GM12878 (cell line): ENCODE measurements around the gene TXLNB. TPM values are rescaled to one million over a fixed set of nuclear protein-coding genes. Genes with fewer than 3 reads are reported as not detected.

Experiments
- ATAC-seq: fragments of 200-7000 bp; cut with Tn5 transposase; 3 replicates; pipeline ENCODE4 v1.9.1; 2020; ENCODE audit warnings: mild to moderate bottlenecking, moderate library complexity
- BruUV-seq: library from RNA; stranded (reverse); fragments of 400-500 nt; replicated peaks from 2 replicates; lab custom pipeline; 2021; lab: Mats Ljungman, UMichigan
- CTCF ChIA-PET: fragments of 300-600 bp; sonication (Branson Sonifier 250); formaldehyde crosslinking; extraction: SDS; loops from one replicate; lab custom pipeline; 2021; ENCODE audit warnings: inconsistent platforms; lab: Yijun Ruan, JAX
- POLR2A ChIA-PET: fragments of 350-600 bp; formaldehyde crosslinking; extraction: SDS; loops from one replicate; lab custom pipeline; 2021; ENCODE audit warnings: inconsistent platforms; lab: Charles Lee
- RAD21 ChIA-PET: fragments of 300-600 bp; sonication (Branson Sonifier 250); formaldehyde crosslinking; loops from one replicate; lab custom pipeline; 2023; ENCODE audit warnings: antibody characterized with exemption; ENCODE audit not compliant: unreplicated experiment; lab: Charles Lee
- SMC1A ChIA-PET: fragments of 300-600 bp; sonication (Branson Sonifier 250); formaldehyde crosslinking; loops from one replicate; lab custom pipeline; 2023; ENCODE audit not compliant: unreplicated experiment, uncharacterized antibody; lab: Charles Lee
- DNase-seq: peaks from one replicate; pipeline ENCODE4 v3.0.0-alpha.2; 2011; ENCODE audit warnings: low read depth, low spot score
- FAIRE-seq: peaks from 3 replicates; lab custom pipeline; 2011; peaks lifted over from hg19 to GRCh38; lab: Jason Lieb, UNC
- H2AFZ ChIP-seq: 2 replicates; pipeline ENCODE4 v1.6.0; 2011; ENCODE audit warnings: low read depth, low read length, control low read depth; ENCODE audit not compliant: control insufficient read depth
- H3K27ac ChIP-seq: 2 replicates; pipeline ENCODE4 v1.5.1; 2011; ENCODE audit warnings: control low read depth; ENCODE audit not compliant: control insufficient read depth, insufficient read depth
- H3K27me3 ChIP-seq, 2 experiments: replicated peaks in 1 of 2; 2 replicates each; pipeline versions ENCODE4 v1.6.0 to v1.6.1; 2011; ENCODE audit warnings: low read length in 1 of 2; ENCODE audit not compliant: control insufficient read depth in 2 of 2, insufficient read depth in 2 of 2
- H3K36me3 ChIP-seq, 2 experiments: 2 replicates each; pipeline ENCODE4 v1.5.1; 2011; ENCODE audit warnings: low read length in 1 of 2; ENCODE audit not compliant: control insufficient read depth in 2 of 2, insufficient read depth in 2 of 2
- H3K4me1 ChIP-seq: 2 replicates; pipeline ENCODE4 v1.6.1; 2011; ENCODE audit warnings: mild to moderate bottlenecking, low read length, moderate library complexity, mixed read lengths; ENCODE audit not compliant: control insufficient read depth, insufficient read depth
- H3K4me2 ChIP-seq: 2 replicates; pipeline ENCODE4 v1.6.0; 2011; ENCODE audit warnings: control low read depth; ENCODE audit not compliant: control insufficient read depth, insufficient read depth
- H3K4me3 ChIP-seq: fragments of 200-600 bp; sonication (generic); 2 replicates; pipeline ENCODE4 v1.5.1; 2016
- H3K79me2 ChIP-seq: 2 replicates; pipeline ENCODE4 v1.6.0; 2011; ENCODE audit warnings: low read length; ENCODE audit not compliant: control insufficient read depth, insufficient read depth
- H3K9ac ChIP-seq: 2 replicates; pipeline ENCODE4 v1.8.0; 2011; ENCODE audit warnings: low read length, control low read depth, mixed read lengths; ENCODE audit not compliant: control insufficient read depth, insufficient read depth
- H3K9me3 ChIP-seq: replicated peaks from 3 replicates; pipeline ENCODE4 v1.5.1; 2011; ENCODE audit warnings: mild to moderate bottlenecking, low read length; ENCODE audit not compliant: control insufficient read depth, insufficient read depth
- H4K20me1 ChIP-seq: 2 replicates; pipeline ENCODE4 v1.6.0; 2011; ENCODE audit not compliant: control insufficient read depth, insufficient read depth
- BACH1 ChIP-seq: fragments of 450-650 bp; IDR thresholded peaks from 2 replicates; pipeline ENCODE4 v1.6.1; 2017; ENCODE audit warnings: mild to moderate bottlenecking, borderline replicate concordance
- CBFB ChIP-seq: IDR thresholded peaks from 2 replicates; pipeline ENCODE4 v1.6.1; 2016; ENCODE audit warnings: antibody characterized with exemption, low read depth
- CBX5 ChIP-seq: sonication (generic); IDR thresholded peaks from 2 replicates; pipeline ENCODE4 v1.6.1; 2016; ENCODE audit warnings: low read depth, moderate library complexity, mild to moderate bottlenecking, inconsistent platforms
- CEBPB ChIP-seq, 2 experiments: fragments of 150-350 bp in 1 of 2; IDR thresholded peaks; 2 replicates each; pipeline ENCODE4 v1.6.1; 2012 to 2014; ENCODE audit warnings: low read depth in 2 of 2, low read length in 2 of 2, borderline replicate concordance in 1 of 2, inconsistent platforms in 1 of 2
- CHD1 ChIP-seq: IDR thresholded peaks from 2 replicates; pipeline ENCODE4 v1.6.1; 2012; ENCODE audit warnings: low read depth, low read length, improper control_type of control experiment
- EP300 ChIP-seq, 2 experiments: fragments of 150-350 bp in 1 of 2; IDR thresholded peaks; 2 replicates each; pipeline ENCODE4 v1.6.1; 2011 to 2012; ENCODE audit warnings: low read depth in 2 of 2, low read length in 2 of 2, borderline replicate concordance in 1 of 2, improper control_type of control experiment in 1 of 2, inconsistent platforms in 1 of 2; ENCODE audit not compliant: control insufficient read depth in 1 of 2
- FOXK2 ChIP-seq: fragments of 450-650 bp; IDR thresholded peaks from 2 replicates; pipeline ENCODE4 v1.6.1; 2017; ENCODE audit warnings: mild to moderate bottlenecking, moderate library complexity
- IRF3 ChIP-seq: fragments of 450-650 bp; IDR thresholded peaks from 2 replicates; pipeline ENCODE4 v1.6.1; 2014; ENCODE audit warnings: mild to moderate bottlenecking
- NR2C1 ChIP-seq: fragments of 450-650 bp; IDR thresholded peaks from 2 replicates; pipeline ENCODE4 v1.6.1; 2017; ENCODE audit warnings: antibody characterized with exemption, mild to moderate bottlenecking, moderate library complexity
- RBBP5 ChIP-seq: fragments of 200-600 bp; sonication (generic); conservative IDR thresholded peaks from 2 replicates; pipeline ENCODE4 v1.6.1; 2016
- RUNX3 ChIP-seq: IDR thresholded peaks from 2 replicates; pipeline ENCODE4 v1.6.1; 2012; ENCODE audit warnings: low read length, inconsistent platforms
- SKIL ChIP-seq: fragments of 450-650 bp; IDR thresholded peaks from 2 replicates; pipeline ENCODE4 v1.6.1; 2017; ENCODE audit warnings: mild to moderate bottlenecking, low read depth, inconsistent platforms; ENCODE audit not compliant: poor library complexity, severe bottlenecking
- SREBF1 ChIP-seq: IDR thresholded peaks from 2 replicates; pipeline ENCODE4 v1.6.1; 2012; ENCODE audit warnings: mild to moderate bottlenecking, low read length
- USF1 ChIP-seq: IDR thresholded peaks from 2 replicates; pipeline ENCODE4 v1.6.1; 2011; ENCODE audit warnings: borderline replicate concordance, low read depth, mild to moderate bottlenecking, moderate library complexity, mixed read lengths, low read length; ENCODE audit not compliant: insufficient read depth; ENCODE audit errors: extremely low read length
- ZBED1 ChIP-seq: IDR thresholded peaks from 2 replicates; pipeline ENCODE4 v1.6.1; 2016; ENCODE audit warnings: borderline replicate concordance
- ZNF592 ChIP-seq: fragments of 450-650 bp; IDR thresholded peaks from 2 replicates; pipeline ENCODE4 v1.6.1; 2017; ENCODE audit warnings: mild to moderate bottlenecking, moderate library complexity
- WGBS: methylation state at CpG from one replicate; pipeline ENCODE4 v1.1.6; 2016; ENCODE audit warnings: low lambda C conversion rate; ENCODE audit not compliant: insufficient replicate concordance, insufficient coverage; ENCODE audit errors: missing lambda C conversion rate; 5-methylcytosine and 5-hydroxymethylcytosine counted together
- in situ Hi-C: fragments of 300-500 bp; cut with MboI; formaldehyde crosslinking; loops from 9 replicates; pipeline ENCODE4 v1.14.3; 2018; ENCODE audit warnings: mixed read lengths
- intact Hi-C: fragments of 100-400 bp; cut with micrococcal nuclease; formaldehyde crosslinking; loops from one replicate; pipeline ENCODE4 v1.14.2; 2022; ENCODE audit not compliant: unreplicated experiment
- polyA plus RNA-seq, 11 experiments: library from polyadenylated mRNA; depleted of rRNA in 4 of 11; unstranded in 6 of 11; stranded (reverse) in 5 of 11; fragments of >200 nt; fragmentation: Nextera tagmentation in 4 of 11; fragmentation: Illumina TruSeq in 1 of 11; extraction: Ambion mirVana in 4 of 11; extraction: Trizol in 1 of 11; gene quantifications; 1 replicate in 1 of 11; 2 replicates in 10 of 11; pipeline versions ENCODE4 v1.2.1 to v1.2.3, GENCODE V29; 2011 to 2016; ENCODE audit warnings: inconsistent platforms in 2 of 11, missing spikeins in 2 of 11, low read depth in 1 of 11
- total RNA-seq, 4 experiments: library from RNA; depleted of rRNA in 3 of 4; stranded (reverse); fragments of >200 nt in 3 of 4; fragmentation: Illumina TruSeq in 1 of 4; extraction: Trizol in 1 of 4; gene quantifications; 2 replicates each; pipeline versions ENCODE4 v1.2.1 to v1.2.3, GENCODE V29; 2013 to 2021

Gene TXLNB
- total and polyA plus RNA-seq, 10 of the 15 experiments (the other 5 are each of a cell fraction or from before 2014, with no cell fraction given) = 0.07 to 1.3 (median 0.22) TPM; not detected in 1

GRCh38 chr6:139341060-139341459, 49.3 kb upstream of the TXLNB start:
- no peak overlapping the region for H3K27ac ChIP-seq
- no peak for FAIRE-seq
- H3K27me3 ChIP-seq = no peaks in the 10 kb centered on the region
- BruUV-seq = no TSS peak
- peaks cover 11% of the 10 kb centered on the region for H3K4me1 ChIP-seq
- no peak for DNase-seq
- no peak overlapping the region for H3K4me2 ChIP-seq
- no peaks in the 10 kb centered on the region for H3K36me3 ChIP-seq
- in situ Hi-C loops = no loop called here
- ATAC-seq = no peak
- H2AFZ ChIP-seq = no peak overlapping the region
- WGBS = 54% methylated on average over 2 of the region's 2 CpGs
- H3K4me3 ChIP-seq = no peak overlapping the region
- intact Hi-C loops = no loop called here
- CTCF ChIA-PET = no interaction called here
- H3K9me3 ChIP-seq = no peaks in the 10 kb centered on the region
- no peak overlapping the region for H3K9ac ChIP-seq
- H4K20me1 ChIP-seq = no peaks in the 10 kb centered on the region
- RAD21 ChIA-PET = no interaction called here
- POLR2A ChIA-PET = no interaction called here
- H3K79me2 ChIP-seq = no peaks in the 10 kb centered on the region
- SMC1A ChIA-PET = interaction anchor here (0.9 to 6.7 kb wide), 2 partner anchors 15 to 23 kb away, joined by 3 to 50 read pairs; no protein-coding TSS in a partner anchor
- TF ChIP-seq SREBF1 = no peak
- no peak for TF ChIP-seq SKIL
- TF ChIP-seq IRF3 = no peak
- no peak for TF ChIP-seq CBX5
- TF ChIP-seq CEBPB (IDR thresholded peaks at IDR 0.05; ENCODE audit: borderline replicate concordance in 1 of 2, low read depth in 2 of 2, low read length in 2 of 2) = no peak
- TF ChIP-seq ZNF592 = no peak
- no peak for TF ChIP-seq NR2C1
- no peak for TF ChIP-seq CBFB
- TF ChIP-seq USF1 = no peak
- no peak for TF ChIP-seq ZBED1
- TF ChIP-seq FOXK2 = no peak
- TF ChIP-seq CHD1 = no peak
- TF ChIP-seq EP300 (IDR thresholded peaks at IDR 0.05; ENCODE audit: borderline replicate concordance in 1 of 2, control insufficient read depth in 1 of 2, low read depth in 2 of 2, low read length in 2 of 2) = no peak
- no peak for TF ChIP-seq RUNX3
- TF ChIP-seq RBBP5 = no peak
- no peak for TF ChIP-seq BACH1
